GM18508 (cell line): Measurements from ENCODE around the gene MRPL48.

Experiments used
- ATAC-seq: cut with Tn5 transposase; IDR thresholded peaks from one replicate; pipeline ENCODE4 v1.9.1; 2021; ENCODE audit warnings: moderate number of reproducible peaks; ENCODE audit not compliant: insufficient read depth, unreplicated experiment

MRPL48 gene

DNA sequence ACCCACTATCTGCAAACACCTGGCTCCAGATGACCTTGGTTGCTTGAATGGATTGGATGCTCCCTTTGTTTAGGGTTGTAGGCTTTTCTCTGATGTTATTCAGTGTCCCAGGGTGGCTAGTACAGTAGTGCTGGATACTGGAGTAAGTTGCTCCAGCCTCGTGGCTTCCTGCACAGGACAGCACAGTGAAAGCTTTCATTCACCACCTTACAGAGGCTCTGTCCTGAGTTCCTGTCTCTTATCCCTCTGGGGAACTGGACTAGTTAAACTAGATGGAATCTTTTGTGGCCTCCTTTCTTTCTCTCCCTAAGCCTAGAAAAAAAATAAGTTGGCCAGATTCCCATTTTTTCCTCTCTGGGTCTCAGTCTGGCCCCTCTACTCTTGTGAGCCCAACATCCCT lies 42.6 kb downstream of the MRPL48 start:
- ATAC-seq: no peak

DNA sequence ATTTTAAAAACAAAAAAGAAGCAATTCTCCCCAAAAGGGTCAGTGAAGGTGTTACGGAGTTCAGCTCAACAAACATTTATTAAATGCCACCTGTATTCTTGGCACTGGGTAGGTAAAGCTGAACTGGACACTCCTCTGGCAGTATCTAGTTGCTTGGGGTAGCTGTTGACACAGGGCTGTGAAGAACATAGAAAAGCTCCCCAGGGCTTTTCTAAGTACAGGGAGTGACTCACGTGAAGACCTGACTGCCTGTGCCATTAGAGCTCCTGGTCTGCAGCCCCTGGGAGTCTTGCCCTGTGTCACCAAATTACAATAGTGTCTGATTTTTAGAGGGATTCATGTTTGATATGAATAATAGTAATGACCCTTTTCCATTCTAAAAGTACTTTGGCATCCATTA lies 45.4 kb downstream of the MRPL48 start:
- no peak for ATAC-seq

DNA sequence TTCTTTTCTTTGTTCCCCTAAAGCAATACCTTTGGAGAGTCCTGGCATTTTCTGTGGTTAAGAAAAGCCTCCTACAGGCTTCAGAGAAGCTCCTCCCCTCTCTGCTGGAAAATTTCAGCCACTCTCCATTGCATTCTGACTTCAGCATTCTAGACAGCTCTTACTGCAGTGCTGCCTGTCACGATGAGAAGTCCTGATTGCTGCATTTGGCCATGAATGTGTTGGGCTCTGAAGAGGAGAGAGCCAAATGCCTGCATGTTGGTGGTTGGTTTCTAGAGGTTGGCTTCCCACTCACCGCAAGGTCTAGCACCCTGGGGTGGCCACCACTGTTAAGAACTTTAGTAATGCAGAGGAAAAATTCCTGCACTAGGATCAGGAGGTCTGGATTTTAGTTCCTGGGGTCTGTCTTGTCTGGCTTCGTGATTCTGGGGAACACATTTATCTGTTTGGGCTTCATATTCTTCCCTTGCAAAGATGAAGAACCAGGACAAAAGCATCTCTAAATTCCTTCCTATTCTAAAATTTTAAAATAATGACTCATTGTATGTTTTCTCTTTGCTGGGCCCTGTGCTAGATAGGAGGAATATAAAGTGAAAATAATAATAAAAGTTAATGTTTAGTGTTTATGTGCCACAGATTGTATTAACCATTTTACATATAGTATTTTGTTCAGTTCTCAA lies 50.9 kb downstream of the MRPL48 start:
- ATAC-seq: no peak

DNA sequence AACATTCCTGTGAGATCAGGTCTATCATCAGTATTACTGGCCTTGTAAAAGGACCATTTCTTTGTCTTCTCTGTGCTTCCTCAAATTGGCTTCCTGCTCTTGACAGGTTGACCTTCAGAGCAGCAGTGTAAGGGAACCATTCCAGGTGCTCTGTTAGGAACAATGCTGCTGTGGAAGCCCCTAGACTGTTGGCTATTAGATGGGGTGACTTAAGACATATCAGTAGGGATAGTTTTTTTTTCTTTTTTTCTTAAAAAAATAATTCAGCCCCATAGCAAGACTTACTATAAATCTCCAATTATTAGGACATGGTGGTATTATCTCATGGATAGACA lies 51.4 kb downstream of the MRPL48 start:
- ATAC-seq: no peak

DNA sequence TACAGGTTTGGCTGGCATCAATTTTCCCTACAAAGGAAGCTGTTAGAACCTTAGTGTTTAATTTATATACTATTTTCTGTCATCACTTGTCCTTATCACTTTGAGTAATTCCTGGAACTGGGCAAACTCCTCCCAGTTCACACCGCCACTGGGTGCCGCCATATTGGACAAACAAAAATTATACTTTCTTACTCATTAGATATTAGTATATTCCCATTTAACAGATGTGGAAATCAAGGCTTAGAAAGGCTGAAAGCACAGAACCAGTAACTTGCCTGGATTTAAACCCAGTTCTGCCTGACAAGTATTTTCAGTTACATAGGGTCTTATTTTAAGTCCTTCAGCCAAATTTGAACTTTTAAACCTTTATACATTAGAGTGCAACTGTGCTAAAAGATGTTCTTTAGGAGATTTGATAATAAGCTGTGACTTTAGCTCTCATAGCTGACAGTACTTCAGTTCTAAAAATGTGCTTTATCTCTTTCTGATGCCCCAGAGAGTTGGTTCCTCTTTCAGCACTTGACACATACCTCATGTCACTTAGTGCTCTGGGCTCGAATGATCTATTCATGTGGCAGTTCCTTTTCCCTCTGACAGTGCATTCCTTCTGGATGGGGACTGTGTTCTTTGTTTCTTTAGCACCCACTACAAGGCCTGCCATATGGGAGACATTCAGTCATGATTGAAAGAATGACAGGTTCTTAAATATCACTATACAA lies 63.5 kb downstream of the MRPL48 start:
- no peak for ATAC-seq

DNA sequence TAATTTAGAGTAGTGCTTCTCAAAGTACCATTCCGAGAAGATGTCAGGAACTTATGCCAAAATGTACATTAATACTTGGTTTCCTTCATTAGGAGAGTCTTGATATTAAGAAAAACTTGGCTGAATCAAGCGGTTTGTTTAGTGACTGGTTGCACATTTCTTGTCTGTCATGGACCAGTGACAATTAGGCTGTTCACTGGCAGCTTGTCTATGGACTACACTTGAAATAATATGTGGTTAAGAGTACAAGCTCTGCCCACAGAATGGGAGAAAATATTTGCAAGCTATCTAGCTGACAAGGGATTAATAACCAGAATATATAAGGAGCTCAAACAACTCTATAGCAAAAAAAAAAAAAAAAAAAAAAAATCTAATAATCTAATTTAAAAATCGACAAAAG lies 64.4 kb downstream of the MRPL48 start:
- no peak for ATAC-seq

DNA sequence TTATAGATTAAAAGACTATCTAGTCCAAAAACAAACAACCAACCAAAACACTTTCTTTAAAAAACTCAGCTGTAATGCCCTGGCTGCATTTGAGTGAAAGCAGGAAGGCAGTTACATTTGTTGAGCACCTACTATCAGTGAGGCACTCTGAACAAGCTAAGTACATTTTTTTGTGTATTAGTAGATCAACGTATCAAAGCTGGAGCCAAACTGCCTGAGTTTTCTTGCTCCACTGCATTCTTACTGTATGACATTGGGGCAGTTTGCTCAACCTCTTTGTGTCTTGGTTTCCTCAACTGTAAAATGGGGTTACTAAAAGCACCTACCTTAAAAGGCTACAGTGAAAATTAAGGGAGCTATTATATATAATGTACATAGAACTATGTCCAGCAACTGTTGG lies 67.0 kb downstream of the MRPL48 start:
- no peak for ATAC-seq

DNA sequence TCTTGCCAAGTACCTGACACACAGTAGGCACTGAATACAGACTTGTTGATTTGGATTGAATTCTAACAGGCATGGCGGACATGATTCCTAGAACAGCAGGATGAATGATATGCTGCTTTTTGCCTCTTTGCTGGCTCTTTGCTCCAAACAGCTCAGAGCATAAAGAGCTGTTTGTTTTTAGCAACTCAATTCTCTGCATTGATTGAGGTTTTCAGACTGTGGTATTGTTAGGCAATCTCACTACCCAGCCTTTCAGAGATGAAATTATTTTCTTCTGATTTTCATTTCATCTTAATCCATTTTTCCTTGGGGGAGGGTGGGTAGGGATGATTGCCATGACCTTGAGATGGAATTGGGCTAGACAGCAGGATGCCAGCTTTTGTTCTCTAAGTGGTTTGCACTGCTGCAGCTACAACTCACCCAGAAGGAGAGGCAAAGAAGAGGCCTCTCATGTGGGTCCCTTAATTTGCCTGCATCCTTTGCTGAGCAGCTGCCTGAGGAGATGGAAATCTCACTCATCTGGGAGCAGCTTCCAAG lies 68.4 kb downstream of the MRPL48 start:
- ATAC-seq: no peak

DNA sequence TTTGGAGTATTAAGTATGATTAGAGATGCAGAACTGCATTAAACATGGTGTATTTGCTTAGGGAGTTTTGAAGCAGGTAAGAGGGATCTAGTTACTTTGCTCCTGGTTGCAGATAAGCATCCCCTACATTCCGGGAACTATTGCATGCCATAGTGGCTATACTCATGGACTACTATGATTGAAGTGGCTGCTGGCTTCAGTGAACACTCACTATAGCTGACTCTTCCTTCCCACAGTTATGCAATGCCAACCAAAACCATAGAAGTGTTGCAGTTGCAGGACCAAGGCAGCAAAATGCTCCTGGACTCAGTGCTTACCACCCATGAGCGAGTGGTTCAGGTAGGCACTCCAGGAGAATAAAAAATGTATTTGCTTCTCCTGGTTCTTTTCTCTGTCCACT lies 72.0 kb downstream of the MRPL48 start:
- no peak for ATAC-seq

DNA sequence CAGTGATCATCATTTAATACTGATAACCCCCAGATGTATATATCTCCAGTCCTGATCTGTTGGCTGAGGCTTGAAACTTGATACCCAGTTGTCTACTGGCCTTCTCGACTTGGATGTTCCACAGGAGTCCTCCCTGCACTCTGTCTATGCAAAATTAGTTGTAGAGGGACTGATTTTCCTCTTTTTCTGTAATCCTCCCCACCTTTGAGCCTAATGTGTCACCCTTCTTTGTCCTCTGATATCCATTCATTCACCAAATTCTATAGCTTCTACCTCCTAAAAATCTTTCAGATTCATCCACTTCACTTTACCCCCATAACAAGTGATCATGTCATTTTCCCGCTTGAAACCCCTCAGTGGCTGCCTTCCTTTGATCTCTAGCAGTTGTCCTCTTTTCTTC lies 72.5 kb downstream of the MRPL48 start:
- no peak for ATAC-seq

DNA sequence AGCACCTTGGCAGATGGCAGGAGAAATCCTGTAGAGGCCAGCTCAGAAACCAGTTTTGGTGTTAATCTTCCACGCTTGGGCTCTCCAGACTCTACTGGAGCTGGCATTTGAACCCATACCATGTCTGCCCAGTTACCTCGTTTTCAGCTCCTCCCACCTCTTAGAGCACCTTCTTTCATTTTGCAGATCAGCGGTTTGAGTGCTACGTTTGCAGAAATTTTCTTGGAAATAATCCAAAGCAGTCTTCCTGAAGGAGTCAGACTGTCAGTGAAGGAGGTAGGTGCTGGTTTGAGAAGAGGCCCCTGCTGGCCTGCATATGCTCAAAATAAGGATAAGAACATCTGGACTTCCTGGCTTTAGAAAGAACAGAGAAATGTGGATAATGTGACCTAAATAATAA lies 75.3 kb downstream of the MRPL48 start:
- no peak for ATAC-seq

DNA sequence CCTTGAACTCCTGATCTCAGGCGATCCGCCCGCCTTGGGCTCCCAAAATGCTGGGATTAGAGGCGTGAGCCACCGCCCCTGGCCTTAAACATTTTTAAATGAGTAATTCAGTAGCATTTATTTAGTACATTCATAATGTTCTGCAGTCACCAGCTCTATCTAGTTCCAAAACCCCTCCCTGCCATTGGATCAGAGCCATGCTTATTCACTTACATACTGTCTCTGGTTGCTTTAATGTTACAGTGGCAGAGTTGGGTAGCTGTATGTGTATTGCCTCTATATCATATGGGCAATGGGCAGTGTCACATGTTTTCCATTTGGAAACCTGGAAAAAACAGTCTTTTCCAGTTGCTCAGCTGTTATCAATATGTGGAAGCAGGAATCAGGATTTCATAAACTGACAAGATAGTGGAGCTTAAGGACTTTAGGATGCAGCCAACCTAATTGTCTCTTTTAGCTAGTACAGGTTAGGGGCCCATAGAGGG lies 78.5 kb downstream of the MRPL48 start:
- no peak for ATAC-seq

DNA sequence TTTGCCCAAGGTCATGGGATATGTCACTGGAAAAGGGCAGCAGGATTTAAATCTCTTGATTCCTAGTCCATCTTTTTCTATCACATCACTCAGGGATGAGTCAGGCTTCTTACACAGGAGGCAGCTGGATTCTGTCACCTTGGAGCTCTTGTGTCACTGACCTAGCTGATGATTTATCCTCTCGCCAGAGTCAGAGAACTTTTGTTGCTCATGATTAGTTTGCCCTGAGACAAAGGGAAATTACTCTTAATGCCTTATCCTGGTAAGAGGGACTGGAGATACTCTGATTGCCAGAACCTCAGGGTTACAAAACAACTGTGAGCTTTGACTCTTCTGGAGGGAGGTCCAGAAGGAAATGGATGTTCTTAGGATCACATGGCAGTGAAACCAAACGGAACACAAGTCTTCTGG lies 78.9 kb downstream of the MRPL48 start:
- no peak for ATAC-seq

DNA sequence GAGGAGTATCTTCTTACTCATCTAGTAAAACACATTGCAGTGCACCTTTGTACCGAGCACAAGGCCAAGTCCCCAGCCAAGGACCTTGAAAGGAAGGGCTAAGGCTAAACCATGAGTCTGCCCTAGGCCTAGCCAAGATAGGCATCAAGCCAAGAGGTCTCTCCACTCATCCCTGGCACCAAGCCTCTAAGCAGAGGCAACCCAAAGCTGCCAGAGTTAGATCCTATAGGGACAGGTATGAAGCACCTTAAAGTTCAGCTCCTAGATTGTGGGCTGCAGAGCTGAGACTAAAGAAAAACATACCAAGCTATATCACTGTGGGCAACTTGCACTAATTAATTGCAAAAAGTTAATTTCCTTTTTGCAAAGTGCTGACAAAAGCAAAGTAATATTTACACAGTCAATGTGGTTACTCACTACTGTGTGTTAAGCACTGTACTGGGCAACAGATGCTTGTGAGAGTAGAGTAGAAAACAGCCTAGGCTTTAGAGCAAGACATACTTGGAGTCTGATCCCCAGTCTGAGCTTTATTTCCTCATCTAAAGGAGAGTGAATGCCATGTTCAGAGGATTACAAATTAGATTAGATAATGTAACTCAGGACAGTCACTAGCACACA lies 81.8 kb downstream of the MRPL48 start:
- ATAC-seq: no peak

DNA sequence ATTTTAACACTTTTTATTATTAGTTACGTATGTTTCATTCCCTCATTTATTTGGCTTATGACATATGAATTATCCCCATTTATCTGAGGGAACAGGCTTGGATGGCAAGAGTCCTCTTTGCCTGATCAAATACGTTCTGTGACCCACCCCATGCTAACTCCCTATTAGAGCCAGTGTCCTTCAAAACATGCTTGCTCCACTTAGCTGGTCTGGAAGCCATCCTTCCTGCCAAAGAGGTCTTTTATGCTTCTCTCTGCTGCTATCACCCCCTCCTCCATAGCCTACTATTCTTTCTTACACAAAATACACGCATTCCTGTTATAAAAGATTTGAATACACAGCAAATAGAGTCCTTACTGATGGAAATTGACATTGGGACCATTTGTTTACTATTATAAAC lies 82.6 kb downstream of the MRPL48 start:
- ATAC-seq: no peak

DNA sequence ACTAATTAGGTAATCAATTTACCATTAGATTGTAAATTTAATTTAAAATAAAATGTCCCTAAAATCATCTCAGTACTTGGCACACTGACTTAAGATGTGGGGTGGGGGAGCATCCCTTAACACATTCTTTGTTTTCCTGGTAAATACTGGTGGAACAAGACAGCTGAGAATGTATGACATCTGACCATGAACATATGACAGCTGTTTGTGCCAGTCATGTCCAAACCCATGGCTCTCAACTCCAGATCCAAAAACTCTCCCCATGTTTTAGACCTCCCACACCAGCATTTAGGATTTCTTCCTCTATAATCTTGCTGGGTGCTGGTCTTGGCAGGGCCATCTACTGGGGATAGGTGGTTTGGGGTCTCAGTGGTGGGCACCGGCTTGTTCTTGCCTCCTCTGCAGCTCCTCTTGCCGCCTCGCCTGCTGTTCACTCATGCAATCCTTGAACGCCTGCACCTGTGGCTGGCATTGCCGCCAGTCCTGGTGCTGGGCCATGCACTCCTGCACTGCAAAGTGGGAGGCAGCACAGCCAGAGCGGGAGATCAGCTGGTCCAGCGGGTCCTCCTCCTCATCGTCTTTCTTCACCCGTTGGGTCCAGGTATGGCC lies 85.2 kb downstream of the MRPL48 start:
- no peak for ATAC-seq

DNA sequence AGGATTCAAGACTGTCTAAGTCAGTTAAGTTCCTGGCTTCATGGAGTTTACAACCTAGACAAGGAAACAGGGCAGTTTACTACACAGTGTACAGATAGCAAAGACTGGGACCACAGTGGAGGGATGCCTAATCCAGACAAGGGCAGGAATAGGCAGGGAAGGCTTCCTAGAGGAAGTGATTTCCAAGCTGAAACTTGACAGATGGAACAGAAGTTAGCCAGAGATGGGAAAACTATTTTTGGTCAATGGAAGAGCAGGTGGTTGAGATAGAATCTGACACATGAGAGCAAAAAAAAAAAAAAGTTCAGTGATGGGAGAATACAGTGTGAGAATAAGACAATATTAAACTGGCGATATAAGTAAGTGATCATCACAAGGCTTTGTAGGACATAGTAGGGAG lies 87.7 kb downstream of the MRPL48 start:
- no peak for ATAC-seq

DNA sequence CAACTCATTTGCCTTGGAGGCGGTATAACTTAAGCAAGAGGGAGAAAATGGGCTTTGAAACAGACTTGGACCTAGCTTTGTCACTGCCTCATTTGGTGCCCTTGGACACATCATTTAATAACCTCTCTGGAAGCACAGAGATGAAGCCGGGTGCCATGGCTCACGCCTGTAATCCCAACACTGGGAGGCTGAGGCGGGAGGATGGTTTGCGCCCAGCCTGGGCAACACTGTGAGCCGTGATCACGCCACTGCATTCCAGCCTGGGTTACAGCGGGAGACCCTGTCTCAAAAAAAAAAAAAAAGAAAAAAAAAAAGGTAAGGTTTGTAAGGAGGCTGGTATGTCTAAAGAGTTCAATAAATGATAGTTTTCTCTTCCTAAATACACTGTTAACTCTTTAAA lies 88.2 kb downstream of the MRPL48 start:
- no peak for ATAC-seq

DNA sequence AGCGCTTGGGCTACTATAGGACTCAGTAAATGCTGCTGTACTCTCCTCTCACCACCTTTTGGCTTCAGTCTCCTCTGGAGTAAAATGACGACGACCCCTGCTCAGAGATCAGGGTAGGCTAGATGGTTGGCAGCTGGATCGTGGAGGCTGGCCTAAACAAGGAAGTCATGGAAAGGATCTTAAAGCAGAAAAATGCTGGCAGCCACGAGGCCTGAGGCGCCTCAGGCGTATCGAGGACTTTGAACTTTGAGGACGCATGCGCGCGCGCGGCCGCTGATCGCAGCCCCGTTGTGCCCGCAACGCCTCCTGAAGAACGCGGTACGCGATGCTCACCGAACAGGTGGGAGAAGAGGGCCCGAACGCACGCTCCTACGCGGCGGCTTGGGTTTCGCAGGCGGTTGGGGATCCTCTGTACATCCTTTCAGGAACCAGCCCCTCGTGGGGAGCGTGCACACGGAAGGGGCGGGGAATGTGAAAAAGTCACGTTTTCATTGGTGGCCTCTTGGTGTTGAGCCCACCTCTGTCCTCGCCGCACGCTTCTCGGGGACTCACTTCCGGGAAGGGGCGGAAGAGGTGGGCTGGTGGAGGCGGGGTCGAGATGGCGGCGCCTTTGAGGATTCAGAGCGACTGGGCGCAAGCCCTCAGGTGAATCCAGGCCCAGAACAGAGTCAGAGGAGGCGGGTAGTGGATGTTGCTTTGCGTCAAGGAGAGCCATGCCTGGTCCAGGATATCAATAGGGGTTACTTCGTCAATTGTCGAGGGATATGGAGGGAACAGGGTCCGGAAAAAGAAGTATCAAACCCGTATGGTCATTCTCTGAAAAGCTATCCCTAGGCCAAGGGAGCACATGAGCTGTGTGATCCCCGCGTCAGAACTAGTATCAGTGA lies 89.0 kb downstream of the MRPL48 start, which contains the start of the genes COA4 and PAAF1:
TSS of gene COA4 (minus strand) at position 423 of the 887 bp plus-strand sequence. CDS start 3,468 bp downstream, outside the sequence.
TSS of gene PAAF1 (plus strand) at position 576 of the 887 bp plus-strand sequence. CDS start at position 599, 23 bp downstream.
- ATAC-seq: peak; percentile 89

DNA sequence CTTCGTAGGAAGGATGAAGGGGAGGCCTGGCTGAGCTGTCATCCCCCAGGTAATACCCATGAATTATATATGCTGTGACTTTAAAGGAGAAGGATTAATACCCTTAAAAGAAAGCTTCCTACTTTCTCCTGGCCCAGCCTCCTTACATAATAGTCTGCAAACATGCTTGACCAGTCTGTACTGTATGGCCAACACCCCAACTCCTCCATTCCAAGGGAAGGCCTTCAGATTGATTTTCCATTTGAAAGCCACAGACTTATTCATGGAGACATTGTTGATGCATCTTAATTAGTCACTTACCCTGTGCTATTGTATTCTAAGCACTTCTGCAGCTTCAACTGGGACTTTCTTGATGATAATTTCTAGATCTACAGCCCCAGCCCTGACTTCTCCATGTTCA lies 91.1 kb downstream of the MRPL48 start:
- ATAC-seq: no peak
